Measurements from ENCODE around the gene LRRC8C. TPM values are rescaled to one million over a fixed set of nuclear protein-coding genes. Genes with fewer than 3 reads are reported as not detected.
A peak's percentile ranks its signal among the peaks of the same experiment; 100 is the strongest.

Gene LRRC8C
- total RNA-seq, 2 donors from 2014 or later: 27.0 to 31.7 TPM

DNA sequence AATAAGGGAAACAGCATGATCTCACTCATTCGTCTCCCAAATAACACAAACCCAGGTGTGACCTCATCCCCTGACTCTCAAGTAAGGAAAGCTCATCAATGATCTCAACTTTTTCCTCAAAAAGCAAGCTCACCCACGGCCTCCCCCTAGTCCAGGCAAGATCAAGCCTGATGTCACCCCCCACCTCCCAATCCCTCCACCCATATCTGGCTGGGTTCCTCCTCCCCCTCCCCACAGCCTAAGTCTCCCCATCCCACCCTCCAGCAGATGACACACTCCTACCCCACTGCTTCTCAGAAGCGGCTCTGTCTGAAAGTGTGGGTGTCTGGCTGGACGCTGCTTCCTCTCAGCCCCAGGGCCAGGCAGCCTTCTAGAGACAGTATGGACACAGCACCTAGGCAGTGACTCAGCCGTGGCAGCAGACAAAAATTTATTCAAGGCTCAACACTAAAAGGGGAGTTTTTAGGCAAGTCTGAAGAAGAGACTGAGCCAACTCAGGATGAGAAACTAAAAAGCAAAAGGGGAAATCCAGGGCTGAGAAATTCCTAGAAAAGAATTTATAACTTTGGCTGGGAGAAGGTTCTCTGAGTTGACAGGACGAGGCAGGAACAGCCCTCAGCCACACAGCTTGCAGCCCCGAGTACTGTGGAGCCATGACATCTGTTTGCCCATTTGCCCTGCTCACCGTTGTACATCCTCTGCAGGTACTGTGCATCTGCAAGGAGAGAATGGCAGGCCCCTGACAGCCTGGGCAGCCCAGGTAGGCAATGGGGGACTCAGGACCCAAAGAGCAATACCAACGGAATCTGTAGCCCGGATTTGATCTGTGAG, 106.3 kb downstream of the LRRC8C start:
- DNase-seq (ENCODE audit: low spot score in 2 of 2): peak in 1 of 2 donors; percentile 79

DNA sequence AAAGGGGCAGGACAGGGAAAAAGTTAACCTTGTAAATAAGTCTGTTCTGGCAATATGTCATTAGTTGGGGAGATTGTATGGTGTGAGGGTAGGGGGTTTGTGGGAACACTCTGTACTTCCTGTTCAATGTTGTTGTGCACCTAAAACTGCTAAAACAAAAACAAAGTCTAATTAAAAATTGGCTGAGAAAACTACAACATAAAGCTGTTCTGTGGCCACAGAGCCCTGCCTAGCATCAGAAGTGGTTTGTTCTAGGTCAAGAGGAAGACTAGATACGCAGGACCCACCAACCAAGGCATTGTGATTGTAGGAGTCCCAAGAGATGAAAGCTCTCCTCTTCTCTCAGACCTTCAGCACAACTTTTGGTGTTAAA, 106.9 kb downstream of the LRRC8C start:
- peak in 1 of 2 donors; percentile 14 for ATAC-seq
- no peak for DNase-seq (ENCODE audit: low spot score in 2 of 2)
- Mint-ChIP-seq H3K9me3 (no peaks in the 10 kb centered on the region), H3K27ac (peak overlapping the region in 1 of 2 donors; percentile 71), H3K36me3 (peaks cover 0 to 13% of the 10 kb centered on the region in 2 donors)

More for the DNA sequence above, 106.3 kb downstream of the LRRC8C start:
- Mint-ChIP-seq H3K27ac (peak overlapping the region; percentile 46 to 71), H3K36me3 (peaks cover 0 to 12% of the 10 kb centered on the region in 2 donors), H3K9me3 (peaks cover 0 to 1% of the 10 kb centered on the region in 2 donors)
- ATAC-seq: peak; percentile 81 to 95

DNA sequence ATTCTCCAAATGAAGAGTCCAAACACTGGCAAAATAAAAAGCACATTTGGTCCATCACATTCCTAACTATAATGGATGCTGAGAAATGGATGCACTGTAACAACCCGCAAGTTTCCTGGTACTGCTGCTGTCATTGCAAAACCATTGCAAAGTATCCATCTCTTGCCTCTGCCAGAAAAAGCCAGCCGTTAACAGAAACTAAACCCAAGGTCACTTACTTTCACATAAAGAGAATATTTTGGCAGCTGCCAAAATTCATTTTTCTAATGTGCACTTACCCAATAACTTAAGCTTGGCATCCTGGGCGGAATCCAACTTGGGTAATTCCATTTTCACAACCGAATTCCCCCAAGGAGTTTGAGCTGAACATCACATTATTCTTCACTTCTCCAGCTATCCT, 110.9 kb downstream of the LRRC8C start:
- H3K9me3 Mint-ChIP-seq: no peaks in the 10 kb centered on the region
- peaks cover 5 to 16% of the 10 kb centered on the region in 2 donors for H3K36me3 Mint-ChIP-seq
- DNase-seq (ENCODE audit: low spot score in 2 of 2) (no peak), ATAC-seq (no peak)
- no peak overlapping the region for H3K27ac Mint-ChIP-seq

DNA sequence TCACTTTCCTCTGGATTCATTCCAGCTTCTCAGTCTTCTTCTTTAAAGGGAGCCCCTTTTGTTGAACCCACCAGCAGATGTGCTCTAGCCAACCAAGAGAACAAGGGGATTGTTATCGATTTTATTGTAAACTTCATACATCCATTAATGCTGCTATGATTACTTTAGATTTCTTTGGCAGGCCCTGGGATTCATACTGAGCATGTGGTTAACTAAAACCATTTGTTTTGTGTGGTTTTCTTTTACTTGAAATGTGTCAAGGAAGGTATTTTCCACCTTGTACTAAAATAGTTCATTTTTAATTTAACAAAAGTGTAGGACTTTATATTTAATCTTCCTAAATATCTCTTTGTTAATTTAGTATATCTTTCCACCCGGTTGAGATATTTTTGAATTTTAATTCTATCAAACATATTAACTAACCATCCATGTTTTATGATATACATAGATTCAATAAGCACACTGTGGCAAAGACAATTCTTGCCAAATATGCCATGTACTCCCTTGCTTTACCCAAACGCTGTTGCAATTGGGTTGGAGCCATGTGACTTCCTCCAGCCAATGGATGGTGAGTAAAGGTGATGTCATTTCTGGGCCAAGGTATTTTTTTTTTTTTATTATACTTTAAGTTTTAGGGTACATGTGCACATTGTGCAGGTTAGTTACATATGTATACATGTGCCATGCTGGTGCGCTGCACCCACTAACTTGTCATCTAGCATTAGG, 113.7 kb downstream of the LRRC8C start:
- DNase-seq (ENCODE audit: low spot score in 2 of 2) (no peak), ATAC-seq (peak in 1 of 2 donors; percentile 63)
- H3K27ac Mint-ChIP-seq: peak overlapping the region in 1 of 2 donors; percentile 20
- H3K9me3 Mint-ChIP-seq: no peaks in the 10 kb centered on the region
- peaks cover 5 to 9% of the 10 kb centered on the region in 2 donors for H3K36me3 Mint-ChIP-seq

DNA sequence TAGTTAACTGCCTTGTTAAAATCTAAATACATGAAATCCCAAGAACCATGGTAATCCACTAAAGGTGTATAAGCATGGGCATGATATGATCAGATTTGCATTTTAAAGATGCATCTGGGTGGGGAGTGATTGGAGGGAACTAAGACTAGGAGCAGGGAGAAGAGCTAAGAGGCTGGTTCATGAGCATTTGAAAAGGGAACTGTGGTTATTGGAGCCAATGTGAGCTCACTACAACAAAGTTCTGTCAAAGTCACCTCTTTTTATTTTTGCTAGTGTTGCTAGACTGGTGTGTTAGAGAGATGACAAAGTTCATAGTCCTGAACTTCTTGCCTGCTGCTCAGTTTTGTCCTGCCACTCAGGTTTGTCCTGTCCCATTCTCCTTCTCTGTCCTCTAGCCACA, 120.8 kb downstream of the LRRC8C start:
- Mint-ChIP-seq H3K36me3 (peaks cover 0 to 5% of the 10 kb centered on the region in 2 donors), H3K9me3 (no peaks in the 10 kb centered on the region), H3K27ac (peak overlapping the region in 1 of 2 donors; percentile 15)
- DNase-seq (ENCODE audit: low spot score in 2 of 2): no peak
- ATAC-seq: no peak

DNA sequence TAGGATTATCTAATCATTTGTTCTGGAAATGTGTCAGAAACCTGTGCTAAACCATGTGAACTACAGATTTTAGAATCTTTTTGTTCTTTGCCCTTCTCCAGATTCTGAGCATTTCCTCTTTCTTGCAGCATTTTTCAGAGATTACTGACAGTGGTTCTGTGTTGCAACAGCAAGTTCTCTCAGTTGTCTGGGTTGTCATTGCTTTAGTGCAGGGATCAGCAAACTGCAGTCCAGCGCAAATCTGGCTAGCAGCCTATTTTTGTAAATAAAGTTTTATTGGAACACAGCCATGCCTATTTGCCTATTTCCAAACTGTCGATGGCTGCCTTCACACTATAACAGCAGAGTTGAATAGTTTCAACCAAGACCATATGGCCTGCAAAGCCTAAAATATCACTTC, 121.6 kb downstream of the LRRC8C start:
- DNase-seq (ENCODE audit: low spot score in 2 of 2) (no peak), ATAC-seq (peak; percentile 11 to 73)
- Mint-ChIP-seq H3K36me3 (peaks cover 0 to 5% of the 10 kb centered on the region in 2 donors), H3K27ac (peak overlapping the region in 1 of 2 donors; percentile 15), H3K9me3 (no peaks in the 10 kb centered on the region)

DNA sequence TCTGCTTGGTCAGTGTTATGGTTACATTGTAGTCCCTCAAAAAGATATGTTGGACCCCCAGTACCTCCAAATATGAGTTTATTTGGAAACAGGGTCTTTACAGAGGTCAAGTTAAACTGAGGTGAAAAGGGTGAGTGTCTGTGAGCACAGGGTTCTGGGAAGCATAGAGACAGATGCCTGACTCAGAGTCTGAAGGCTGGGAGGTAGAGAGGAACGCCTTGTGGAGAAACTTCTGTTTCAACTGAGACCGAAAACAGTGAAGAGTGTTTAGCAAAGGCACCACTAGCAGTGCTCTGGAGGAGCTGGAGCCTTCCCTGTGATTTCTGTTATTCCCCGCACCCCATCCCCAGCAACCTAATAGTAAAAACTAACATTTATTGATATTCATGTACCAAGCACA, 122.7 kb downstream of the LRRC8C start:
- DNase-seq (ENCODE audit: low spot score in 2 of 2) (no peak), ATAC-seq (no peak)
- Mint-ChIP-seq H3K36me3 (peaks cover 0 to 5% of the 10 kb centered on the region in 2 donors), H3K9me3 (no peaks in the 10 kb centered on the region), H3K27ac (no peak overlapping the region)

DNA sequence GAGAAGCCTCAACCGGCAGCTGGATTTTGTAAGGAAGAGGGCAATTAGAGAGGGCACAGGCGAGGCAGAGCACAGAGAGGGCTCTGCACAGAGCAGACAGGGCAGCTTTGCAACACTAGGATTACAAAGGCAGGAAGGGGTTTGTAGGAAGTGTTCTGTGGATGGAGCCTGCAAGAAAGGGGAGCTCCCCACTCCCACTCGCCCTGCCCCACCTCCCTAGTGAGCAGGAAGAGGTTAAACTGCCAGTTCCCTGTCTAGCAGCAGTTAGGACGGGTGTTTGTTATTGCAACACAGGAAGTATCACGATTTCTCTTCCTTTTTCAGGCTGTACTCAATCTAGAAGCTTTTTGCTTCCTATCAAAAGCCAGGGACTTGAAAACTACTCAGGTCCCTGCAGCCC, 124.6 kb downstream of the LRRC8C start:
- peaks cover 0 to 5% of the 10 kb centered on the region in 2 donors for H3K36me3 Mint-ChIP-seq
- peak overlapping the region; percentile 3 to 74 for H3K27ac Mint-ChIP-seq
- peak; percentile 72 to 95 for ATAC-seq
- peak in 1 of 2 donors; percentile 77 for DNase-seq (ENCODE audit: low spot score in 2 of 2)
- H3K9me3 Mint-ChIP-seq: no peaks in the 10 kb centered on the region

DNA sequence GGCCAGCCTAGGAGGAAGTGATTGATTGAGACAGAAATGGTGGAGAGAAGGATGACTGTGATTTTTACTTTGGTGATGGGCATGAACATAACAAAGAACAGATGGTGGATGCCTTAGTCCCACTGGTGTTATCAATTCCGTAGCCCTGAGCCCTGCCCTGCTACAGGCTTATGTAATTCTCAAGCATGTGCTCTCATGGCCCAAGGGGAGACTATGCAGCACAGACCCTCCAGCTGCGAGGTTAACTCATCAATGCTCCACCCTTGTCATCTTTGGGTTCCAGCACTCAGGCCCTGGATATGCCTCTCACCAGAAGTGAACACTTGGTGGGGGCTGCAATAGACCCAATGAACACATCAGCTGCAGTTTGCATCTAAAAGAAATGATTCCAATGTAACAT, 125.2 kb downstream of the LRRC8C start:
- DNase-seq (ENCODE audit: low spot score in 2 of 2) (no peak), ATAC-seq (no peak)
- H3K9me3 Mint-ChIP-seq: no peaks in the 10 kb centered on the region
- peak overlapping the region; percentile 3 to 74 for H3K27ac Mint-ChIP-seq
- no peaks in the 10 kb centered on the region for H3K36me3 Mint-ChIP-seq

DNA sequence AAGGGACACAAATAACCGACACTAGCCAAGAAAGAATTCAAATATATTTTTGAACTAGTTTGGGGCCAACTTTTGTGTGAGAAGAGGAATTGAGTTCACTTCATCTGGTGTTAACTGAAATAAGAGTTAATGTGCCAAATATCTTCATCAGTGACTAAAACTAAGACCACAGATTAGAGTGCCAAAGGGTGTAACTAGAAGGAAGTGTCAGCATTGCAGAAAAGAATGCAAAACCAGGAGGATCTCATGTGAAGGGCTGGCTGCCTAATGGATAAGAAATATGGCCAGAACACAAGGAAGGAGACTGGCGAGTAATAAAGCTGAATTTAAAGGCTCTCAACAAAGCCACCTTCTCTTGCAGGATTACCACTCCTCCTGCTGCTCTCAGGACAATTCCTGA, 126.1 kb downstream of the LRRC8C start:
- Mint-ChIP-seq H3K36me3 (no peaks in the 10 kb centered on the region), H3K27ac (peak overlapping the region in 1 of 2 donors; percentile 22), H3K9me3 (no peaks in the 10 kb centered on the region)
- DNase-seq (ENCODE audit: low spot score in 2 of 2) (no peak), ATAC-seq (no peak)

DNA sequence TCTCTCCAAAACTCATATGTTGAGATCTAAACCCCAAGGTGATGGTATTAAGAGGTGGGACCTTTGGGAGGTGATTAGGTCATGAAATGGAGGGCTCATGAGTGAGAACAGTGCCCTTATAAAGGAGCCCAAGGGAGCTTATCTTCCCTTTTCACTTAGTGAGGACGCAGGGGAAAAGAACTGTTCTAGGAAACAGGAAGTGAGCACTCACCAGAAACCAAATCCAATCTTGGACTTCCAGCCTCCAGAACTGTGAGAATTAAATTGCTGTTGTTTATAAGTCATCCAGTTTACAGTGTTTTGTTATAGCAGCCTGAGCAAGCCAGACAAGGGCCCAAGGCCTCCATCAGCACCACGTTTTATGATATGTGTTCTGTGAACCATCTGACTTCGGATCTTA, 127.6 kb downstream of the LRRC8C start:
- ATAC-seq (no peak), DNase-seq (ENCODE audit: low spot score in 2 of 2) (no peak)
- H3K36me3 Mint-ChIP-seq: no peaks in the 10 kb centered on the region
- no peaks in the 10 kb centered on the region for H3K9me3 Mint-ChIP-seq
- H3K27ac Mint-ChIP-seq: no peak overlapping the region

DNA sequence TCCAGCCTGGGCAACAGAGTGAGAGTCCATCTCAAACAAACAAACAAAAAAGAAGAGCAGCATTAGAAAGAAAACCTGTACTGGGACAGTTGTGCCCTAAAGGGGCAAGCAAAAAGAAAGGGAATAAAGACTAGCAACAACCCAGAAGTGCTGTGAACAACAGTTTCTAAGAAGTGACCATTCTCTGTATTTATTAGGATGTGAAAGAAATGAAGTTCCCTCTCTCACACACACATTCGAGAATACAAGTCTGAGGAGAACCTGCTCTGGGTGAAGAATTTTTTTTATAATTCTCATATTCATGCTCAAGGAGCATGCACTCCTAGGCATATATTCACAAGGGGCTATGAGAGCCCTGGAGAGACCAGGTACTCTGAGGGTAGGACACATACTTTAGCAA, 128.4 kb downstream of the LRRC8C start:
- H3K27ac Mint-ChIP-seq: peak overlapping the region in 1 of 2 donors; percentile 85
- no peaks in the 10 kb centered on the region for H3K36me3 Mint-ChIP-seq
- no peak for DNase-seq (ENCODE audit: low spot score in 2 of 2)
- H3K9me3 Mint-ChIP-seq: no peaks in the 10 kb centered on the region
- no peak for ATAC-seq

DNA sequence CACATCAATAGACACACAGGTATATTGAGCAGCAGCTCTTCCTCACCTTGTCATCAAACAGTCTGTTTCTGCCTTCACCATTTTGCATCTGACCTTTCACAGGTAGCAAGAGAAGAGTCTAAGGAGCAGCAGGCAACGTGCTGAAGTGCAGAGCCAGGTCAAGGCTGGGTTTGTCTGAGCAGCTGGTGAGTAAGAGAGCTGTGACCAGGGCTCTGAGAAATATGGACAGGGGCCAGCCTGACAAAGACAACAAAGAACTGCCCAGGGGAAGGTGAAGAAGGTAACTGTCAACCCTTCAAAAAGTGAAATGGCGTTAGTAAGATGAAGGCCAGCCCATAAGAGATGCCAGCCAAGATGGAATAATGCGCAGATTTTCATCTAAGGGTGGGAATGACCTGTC, 129.0 kb downstream of the LRRC8C start:
- ATAC-seq (no peak), DNase-seq (ENCODE audit: low spot score in 2 of 2) (no peak)
- Mint-ChIP-seq H3K36me3 (no peaks in the 10 kb centered on the region), H3K9me3 (no peaks in the 10 kb centered on the region), H3K27ac (peak overlapping the region in 1 of 2 donors; percentile 85)

DNA sequence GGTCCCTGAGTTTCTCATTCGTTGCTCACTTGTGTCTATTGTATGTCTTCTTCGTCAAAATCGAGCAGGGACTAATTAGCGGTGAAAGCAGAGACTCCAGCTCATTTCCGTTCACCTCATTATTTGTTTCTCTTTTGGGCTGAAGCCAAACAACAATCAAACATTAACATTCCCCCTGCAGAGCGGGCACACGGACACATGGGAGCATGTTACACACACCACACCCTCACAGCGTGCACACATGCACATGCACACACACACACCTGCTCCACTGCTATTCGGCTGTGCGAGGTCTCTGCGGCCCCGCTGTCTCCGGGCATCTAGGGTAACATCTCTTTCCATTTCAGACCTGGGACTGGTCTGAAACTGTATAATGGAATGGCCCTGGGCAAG, 129.5 kb downstream of the LRRC8C start:
- Mint-ChIP-seq H3K27ac (peak overlapping the region; percentile 85 to 91), H3K36me3 (no peaks in the 10 kb centered on the region), H3K9me3 (no peaks in the 10 kb centered on the region)
- DNase-seq (ENCODE audit: low spot score in 2 of 2) (no peak), ATAC-seq (peak; percentile 4 to 25)

DNA sequence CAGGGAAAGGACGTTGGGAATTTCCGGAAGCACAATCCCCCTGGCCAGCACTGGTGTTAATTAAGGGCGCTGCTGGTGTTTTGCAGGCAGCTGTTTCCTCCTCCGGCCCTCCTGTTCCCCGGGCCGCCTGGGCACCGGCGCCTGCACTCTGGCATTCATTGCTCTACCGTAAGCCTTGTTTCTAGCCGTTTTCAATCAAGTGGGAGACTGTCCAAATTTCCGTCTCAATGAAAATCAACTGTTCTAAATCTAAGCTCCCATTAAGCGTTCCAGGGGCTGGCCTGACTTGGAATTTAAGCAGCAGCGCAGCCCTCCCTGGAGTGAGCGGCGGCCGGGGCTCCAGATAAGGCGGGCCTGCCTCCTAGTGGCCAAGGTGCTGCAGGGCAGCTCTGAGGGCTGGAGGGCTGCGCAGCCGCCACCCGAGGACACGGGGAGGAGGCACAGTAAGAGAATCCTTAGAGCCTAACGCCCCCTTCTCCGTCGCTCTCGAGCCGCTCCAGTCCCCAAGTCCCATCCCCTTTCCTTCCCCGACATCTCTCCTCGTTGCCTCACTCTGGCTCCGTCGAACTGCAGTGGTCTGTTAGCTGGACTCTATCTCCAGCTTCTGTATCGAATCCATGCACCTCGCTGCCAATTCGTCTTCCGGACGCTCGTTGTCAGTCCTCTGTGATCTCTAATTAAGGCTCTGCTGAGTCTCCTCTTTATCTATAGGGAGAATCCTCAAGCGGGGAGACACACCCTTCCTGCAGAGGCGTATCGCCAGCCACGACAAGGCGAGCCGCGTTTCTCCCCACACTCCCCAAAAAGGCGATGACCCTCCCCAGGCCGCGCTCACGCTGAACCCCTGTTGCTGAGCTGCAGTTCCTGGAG, 130.1 kb downstream of the LRRC8C start:
- peak overlapping the region; percentile 85 to 91 for H3K27ac Mint-ChIP-seq
- ATAC-seq: peak; percentile 98 to 99
- DNase-seq (ENCODE audit: low spot score in 2 of 2): peak; percentile 85 to 87
- no peaks in the 10 kb centered on the region for H3K9me3 Mint-ChIP-seq
- H3K36me3 Mint-ChIP-seq: no peaks in the 10 kb centered on the region

DNA sequence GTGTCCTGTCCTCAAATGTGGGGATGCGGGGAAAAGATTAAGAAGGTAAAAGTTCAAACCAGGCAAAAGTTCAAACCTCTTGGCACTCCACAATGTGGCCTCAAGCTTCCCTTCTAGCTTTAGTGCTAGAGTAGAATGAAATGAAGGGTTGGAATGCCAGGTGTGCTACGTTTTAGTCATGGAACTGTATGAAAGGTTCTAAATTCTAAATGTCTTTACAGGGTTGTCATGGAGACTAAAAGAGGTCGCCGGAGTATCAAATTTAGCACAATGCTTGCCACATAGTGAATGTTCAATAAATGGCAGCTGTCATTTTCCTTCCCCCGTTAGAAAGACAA, 130.7 kb downstream of the LRRC8C start:
- Mint-ChIP-seq H3K9me3 (no peaks in the 10 kb centered on the region), H3K36me3 (no peaks in the 10 kb centered on the region), H3K27ac (peak overlapping the region; percentile 85 to 90)
- ATAC-seq: peak in 1 of 2 donors; percentile 55
- no peak for DNase-seq (ENCODE audit: low spot score in 2 of 2)

DNA sequence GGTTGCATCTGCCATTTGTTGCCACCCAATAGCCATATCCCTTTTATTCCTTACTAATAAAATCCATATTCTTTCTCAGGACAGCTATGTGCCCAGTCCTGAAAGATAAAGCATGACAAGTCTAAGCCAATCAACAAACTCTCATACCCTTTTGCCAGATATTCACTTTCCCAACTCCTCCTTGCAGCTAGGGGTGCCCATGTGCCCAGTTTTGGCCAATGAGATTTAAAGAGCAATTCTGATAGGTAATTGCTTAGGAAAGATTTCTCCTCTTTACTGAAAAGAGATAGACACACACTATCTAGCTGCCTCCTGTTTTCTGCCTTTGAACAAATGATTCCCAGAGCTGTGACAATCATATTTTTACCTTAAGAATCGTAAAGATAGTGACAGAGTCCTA, 132.9 kb downstream of the LRRC8C start:
- Mint-ChIP-seq H3K9me3 (no peaks in the 10 kb centered on the region), H3K36me3 (no peaks in the 10 kb centered on the region), H3K27ac (no peak overlapping the region)
- DNase-seq (ENCODE audit: low spot score in 2 of 2): no peak
- ATAC-seq: no peak

Measured in activated naive CD4-positive, alpha-beta T cell treated with anti-CD3 and anti-CD28 coated beads, Interleukin-2, amount 50 U/mL, for 72 hours (primary cell).